MM.1S (cell line): Measurements from ENCODE around the gene VEGFA.

Experiments used
- CTCF ChIP-seq: fragments of 300-600 bp; sonication (generic); IDR thresholded peaks from 2 replicates; pipeline ENCODE4 v1.5.1; 2016; ENCODE audit warnings: antibody characterized with exemption, low read length, mixed read lengths
- EZH2 ChIP-seq: fragments of 300-600 bp; sonication (generic); optimal IDR thresholded peaks from 2 replicates; pipeline ENCODE3; 2017; ENCODE audit warnings: low read depth, mild to moderate bottlenecking, antibody characterized with exemption, low read length, mixed read lengths
- EZH2phosphoT487 ChIP-seq: fragments of 300-600 bp; sonication (generic); IDR thresholded peaks from 2 replicates; pipeline ENCODE4 v1.6.1; 2018; ENCODE audit warnings: antibody characterized with exemption, low read length

- TF ChIP-seq CTCF (no peak), EZH2phosphoT487 (no peak), EZH2 (no peak)
Measured at GRCh38 chr6:43807228-43808061, 37.4 kb downstream of the VEGFA start.
